H1 (cell line): ENCODE results near the gene RPS6KA5. TPM values are rescaled to one million over a fixed set of nuclear protein-coding genes. Genes with fewer than 3 reads are reported as not detected.

Experiments
- CTCF ChIA-PET: fragments of 300-600 bp; sonication (Branson Sonifier 250); formaldehyde crosslinking; loops from one replicate; lab custom pipeline; 2021; ENCODE audit not compliant: partially characterized antibody; lab: Charles Lee
- POLR2A ChIA-PET: fragments of 300-600 bp; sonication (Branson Sonifier 250); formaldehyde crosslinking; loops from one replicate; lab custom pipeline; 2021; ENCODE audit warnings: inconsistent platforms; ENCODE audit not compliant: partially characterized antibody; lab: Charles Lee
- DNase-seq, 2 experiments: peaks; one replicate each; pipeline versions ENCODE4 v3.0.0 to v3.0.0-alpha.2; 2010 to 2022; ENCODE audit warnings: low spot score in 2 of 2, low read depth in 1 of 2, mixed read lengths in 1 of 2
- FAIRE-seq: peaks from 2 replicates; lab custom pipeline; 2011; peaks lifted over from hg19 to GRCh38; lab: Jason Lieb, UNC
- H2AFZ ChIP-seq: 2 replicates; pipeline ENCODE4 v1.8.1; 2012; ENCODE audit warnings: low read length, inconsistent platforms
- H2AK5ac ChIP-seq: 2 replicates; pipeline ENCODE4 v1.6.1; 2013; ENCODE audit warnings: low read depth, low read length
- H2BK120ac ChIP-seq: replicated peaks from 2 replicates; pipeline ENCODE3; 2013; ENCODE audit warnings: low read depth, low read length, inconsistent platforms
- H2BK12ac ChIP-seq: 2 replicates; pipeline ENCODE4 v1.6.1; 2013; ENCODE audit warnings: low read depth, low read length
- H2BK15ac ChIP-seq: 2 replicates; pipeline ENCODE4 v1.6.1; 2013; ENCODE audit warnings: low read length
- H2BK20ac ChIP-seq: 2 replicates; pipeline ENCODE4 v1.6.1; 2013; ENCODE audit warnings: low read length
- H2BK5ac ChIP-seq: 2 replicates; pipeline ENCODE4 v1.6.1; 2013; ENCODE audit warnings: low read depth, low read length
- H3K14ac ChIP-seq: 2 replicates; pipeline ENCODE4 v1.6.1; 2013; ENCODE audit warnings: inconsistent platforms; ENCODE audit not compliant: insufficient read length
- H3K18ac ChIP-seq: 2 replicates; pipeline ENCODE4 v1.6.1; 2013; ENCODE audit warnings: low read length; ENCODE audit errors: extremely low read depth
- H3K23ac ChIP-seq: 2 replicates; pipeline ENCODE4 v1.6.1; 2013; ENCODE audit warnings: inconsistent platforms; ENCODE audit not compliant: insufficient read length
- H3K23me2 ChIP-seq: 2 replicates; pipeline ENCODE4 v1.6.1; 2013; ENCODE audit warnings: low read depth, low read length
- H3K27ac ChIP-seq: 2 replicates; pipeline ENCODE4 v1.6.1; 2011; ENCODE audit warnings: low read depth, low read length, inconsistent platforms
- H3K27me3 ChIP-seq, 4 experiments: replicated peaks in 1 of 4; 1 replicate in 1 of 4; 2 replicates in 3 of 4; pipeline versions ENCODE4 v1.6.1 to v1.8.1; 2011 to 2013; ENCODE audit warnings: low read length in 3 of 4, mild to moderate bottlenecking in 3 of 4, inconsistent platforms in 2 of 4, mixed read lengths in 2 of 4, moderate library complexity in 1 of 4; ENCODE audit not compliant: control insufficient read depth in 3 of 4, insufficient read depth in 3 of 4; ENCODE audit errors: extremely low read depth in 1 of 4
- H3K36me3 ChIP-seq, 4 experiments: 2 replicates each; pipeline versions ENCODE4 v1.6.1 to v1.8.1; 2011 to 2013; ENCODE audit warnings: mild to moderate bottlenecking in 4 of 4, low read length in 3 of 4, moderate library complexity in 2 of 4, control low read depth in 1 of 4, inconsistent platforms in 1 of 4; ENCODE audit not compliant: insufficient read depth in 4 of 4, control insufficient read depth in 2 of 4
- H3K4ac ChIP-seq: replicated peaks from 2 replicates; pipeline ENCODE3; 2013; ENCODE audit warnings: low read length, low read depth, mixed read lengths, inconsistent platforms; ENCODE audit not compliant: insufficient read length
- H3K4me1 ChIP-seq, 4 experiments: replicated peaks in 1 of 4; 1 replicate in 1 of 4; 2 replicates in 3 of 4; pipeline versions ENCODE4 v1.6.1 to v1.8.1; 2011 to 2013; ENCODE audit warnings: low read length in 3 of 4, inconsistent platforms in 2 of 4, mixed read lengths in 1 of 4; ENCODE audit not compliant: insufficient read depth in 4 of 4, control insufficient read depth in 3 of 4
- H3K4me2 ChIP-seq, 2 experiments: 2 replicates each; pipeline versions ENCODE4 v1.6.1 to v1.8.1; 2011 to 2013; ENCODE audit warnings: low read depth in 2 of 2, low read length in 2 of 2, control low read depth in 1 of 2, inconsistent platforms in 1 of 2, mild to moderate bottlenecking in 1 of 2; ENCODE audit not compliant: insufficient read depth in 1 of 2
- H3K4me3 ChIP-seq, 4 experiments: fragments of 200-600, 300-600 bp in 1 of 4; sonication (generic), shearing (Covaris generic), sonication (Bioruptor Twin) in 1 of 4; 2 replicates each; pipeline versions ENCODE4 v1.5.1 to v1.8.1; 2011 to 2016; ENCODE audit warnings: low read length in 4 of 4, low read depth in 3 of 4, control low read depth in 2 of 4, inconsistent platforms in 2 of 4, mild to moderate bottlenecking in 2 of 4, mixed read lengths in 1 of 4, moderate library complexity in 1 of 4; ENCODE audit not compliant: insufficient read depth in 2 of 4; ENCODE audit errors: extremely low read depth in 1 of 4
- H3K56ac ChIP-seq: replicated peaks from 2 replicates; pipeline ENCODE3; 2013; ENCODE audit warnings: low read depth, mild to moderate bottlenecking, mixed read lengths, low read length, inconsistent platforms; ENCODE audit not compliant: insufficient read length
- H3K79me1 ChIP-seq: 2 replicates; pipeline ENCODE4 v1.6.1; 2013; ENCODE audit warnings: low read depth, low read length, control low read depth
- H3K79me2 ChIP-seq, 2 experiments: 2 replicates each; pipeline versions ENCODE4 v1.6.1 to v1.8.1; 2012 to 2013; ENCODE audit warnings: low read length in 2 of 2, mild to moderate bottlenecking in 2 of 2, inconsistent platforms in 1 of 2; ENCODE audit not compliant: insufficient read depth in 2 of 2, control insufficient read depth in 1 of 2
- H3K9ac ChIP-seq, 4 experiments: replicated peaks in 1 of 4; 1 replicate in 1 of 4; 2 replicates in 3 of 4; pipeline versions ENCODE4 v1.6.1 to v1.8.1; 2011 to 2013; ENCODE audit warnings: low read depth in 3 of 4, low read length in 3 of 4, control low read depth in 2 of 4, mild to moderate bottlenecking in 2 of 4, moderate library complexity in 2 of 4, inconsistent platforms in 1 of 4; ENCODE audit errors: extremely low read depth in 1 of 4
- H3K9me3 ChIP-seq, 2 experiments: 2 replicates each; pipeline versions ENCODE4 v1.6.1 to v1.8.1; 2012 to 2013; ENCODE audit warnings: mild to moderate bottlenecking in 2 of 2, moderate library complexity in 2 of 2, control low read depth in 1 of 2, inconsistent platforms in 1 of 2, low read depth in 1 of 2, low read length in 1 of 2, mixed read lengths in 1 of 2; ENCODE audit not compliant: insufficient read depth in 2 of 2
- H4K20me1 ChIP-seq, 2 experiments: replicated peaks in 1 of 2; 2 replicates each; pipeline versions ENCODE3 to v1.8.1; 2011 to 2013; ENCODE audit warnings: inconsistent platforms in 2 of 2, low read length in 2 of 2, mild to moderate bottlenecking in 1 of 2; ENCODE audit not compliant: insufficient read depth in 2 of 2, control insufficient read depth in 1 of 2
- H4K5ac ChIP-seq: 2 replicates; pipeline ENCODE4 v1.6.1; 2013; ENCODE audit warnings: low read length, low read depth, mixed read lengths, inconsistent platforms; ENCODE audit not compliant: insufficient read length
- H4K8ac ChIP-seq: 2 replicates; pipeline ENCODE4 v1.8.0; 2013; ENCODE audit warnings: mild to moderate bottlenecking, moderate library complexity, low read length, inconsistent platforms; ENCODE audit not compliant: insufficient read depth; ENCODE audit errors: extremely low read depth
- H4K91ac ChIP-seq: replicated peaks from 2 replicates; pipeline ENCODE3; 2013; ENCODE audit warnings: low read length, mixed read lengths, inconsistent platforms; ENCODE audit not compliant: insufficient read length
- CREB1 ChIP-seq: IDR thresholded peaks from 2 replicates; pipeline ENCODE4 v1.6.1; 2012; ENCODE audit warnings: inconsistent platforms
- EP300 ChIP-seq, 2 experiments: IDR thresholded peaks; 1 replicate in 1 of 2; 2 replicates in 1 of 2; pipeline ENCODE4 v1.6.1; 2011 to 2012; ENCODE audit warnings: low read depth in 2 of 2, low read length in 2 of 2, mild to moderate bottlenecking in 2 of 2, borderline replicate concordance in 1 of 2, inconsistent platforms in 1 of 2, moderate library complexity in 1 of 2
- TBP ChIP-seq: IDR thresholded peaks from 2 replicates; pipeline ENCODE4 v1.6.1; 2011; ENCODE audit warnings: low read depth, low read length, improper control_type of control experiment
- TEAD4 ChIP-seq: IDR thresholded peaks from 2 replicates; pipeline ENCODE4 v1.6.1; 2012; ENCODE audit warnings: low read depth, low read length, inconsistent platforms, mixed read lengths
- WGBS, 2 experiments: shearing (Covaris generic) in 1 of 2; methylation state at CpG; one replicate each; pipeline versions ENCODE4 v1.1.6 to v1.1.7; 2013 to 2015; ENCODE audit warnings: low lambda C conversion rate in 2 of 2, mixed read lengths in 2 of 2, inconsistent platforms in 1 of 2, low coverage in 1 of 2, missing lambda C conversion rate in 1 of 2; ENCODE audit not compliant: insufficient replicate concordance in 2 of 2, insufficient coverage in 1 of 2, insufficient read length in 1 of 2; ENCODE audit errors: extremely low coverage in 1 of 2, missing lambda C conversion rate in 1 of 2; 5-methylcytosine and 5-hydroxymethylcytosine counted together
- polyA plus RNA-seq, 7 experiments: library from polyadenylated mRNA; depleted of rRNA in 3 of 7; stranded (reverse) in 5 of 7; unstranded in 2 of 7; fragments of >200 nt in 5 of 7; fragments of 200-250 nt in 2 of 7; gene quantifications; 1 replicate in 5 of 7; 2 replicates in 1 of 7; 4 replicates in 1 of 7; pipeline versions ENCODE4 v1.2.1 to v1.2.3, GENCODE V29; 2011 to 2013; ENCODE audit warnings: missing spikeins in 2 of 7, mixed read lengths in 2 of 7
- total RNA-seq: library from RNA; stranded (reverse); fragmentation: NEBNext Ultra II Directional; extraction: Animal tissue kit (Norgen Biotek cat#: 25700); gene quantifications from 2 replicates; pipeline ENCODE4 v1.2.1, GENCODE V29; 2021
- TF ChIP-seq, protein P1 (sequence below), 3 experiments: IDR thresholded peaks; 1 replicate in 2 of 3; 2 replicates in 1 of 3; pipeline versions ENCODE4 v1.5.1 to v1.6.1; 2011; ENCODE audit warnings: low read length in 3 of 3, mild to moderate bottlenecking in 3 of 3, inconsistent platforms in 2 of 3, low read depth in 1 of 3, moderate library complexity in 1 of 3; ENCODE audit not compliant: insufficient read depth in 1 of 3; ENCODE audit errors: control extremely low read depth in 1 of 3

Gene RPS6KA5
- total and polyA plus RNA-seq, 2 of the 8 experiments (the other 6 are each of a cell fraction or from before 2014, with no cell fraction given) = 0.85 to 3.1 TPM

DNA sequence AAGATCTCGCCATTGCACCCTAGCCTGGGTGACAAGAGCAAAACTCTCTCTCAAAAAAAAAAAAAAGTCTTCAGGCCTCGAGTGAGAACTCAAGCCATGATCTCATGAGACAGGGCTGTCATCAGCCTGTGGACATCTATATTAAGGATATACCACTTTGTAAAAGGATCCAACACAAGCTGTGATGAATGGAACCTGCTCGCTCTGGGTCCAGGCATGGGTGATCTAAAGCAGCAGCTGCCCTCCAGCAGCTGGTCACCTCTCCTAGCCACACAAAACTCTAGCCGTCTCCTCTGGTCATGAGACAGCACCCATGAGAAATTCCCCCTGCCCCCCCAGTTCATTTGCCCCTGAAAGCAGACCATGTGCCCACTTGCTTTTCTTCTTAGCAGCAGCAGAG lies 34.3 kb upstream of the RPS6KA5 start:
- Histone ChIP-seq H3K9me3 (no peaks in the 10 kb centered on the region), H2BK20ac (no peak overlapping the region), H3K79me2 (no peaks in the 10 kb centered on the region), H3K79me1 (no peaks in the 10 kb centered on the region), H3K4me1 (no peaks in the 10 kb centered on the region), H3K4me3 (no peak overlapping the region), H3K9ac (no peak overlapping the region), H2BK12ac (no peak overlapping the region), H2AK5ac (no peak overlapping the region), H2BK15ac (no peak overlapping the region), H4K5ac (no peak overlapping the region), H4K91ac (no peak overlapping the region), H4K20me1 (no peaks in the 10 kb centered on the region), H3K27me3 (no peaks in the 10 kb centered on the region), H4K8ac (no peak overlapping the region), H3K4ac (no peak overlapping the region), H3K18ac (no peak overlapping the region), H3K56ac (no peak overlapping the region), H2AFZ (no peak overlapping the region), H3K27ac (no peak overlapping the region), H3K36me3 (no peaks in the 10 kb centered on the region), H3K4me2 (no peak overlapping the region), H2BK5ac (no peak overlapping the region), H3K23me2 (no peaks in the 10 kb centered on the region), H2BK120ac (no peak overlapping the region), H3K14ac (no peak overlapping the region), H3K23ac (no peak overlapping the region)
- DNase-seq (no peak), FAIRE-seq (no peak)
- ChIA-PET CTCF (interaction anchor here (0.6 to 3.2 kb wide), 5 partner anchors 13 to 192 kb away, joined by 4 to 11 read pairs (median 9); no protein-coding TSS in a partner anchor), POLR2A (interaction anchor here (0.6 kb wide), 1 partner anchor 34 kb away, joined by 3 read pairs; the partner anchor contains the start of gene RPS6KA5)
- WGBS, 2 experiments = 78% methylated on average over 4 of the region's 4 CpGs; no CpG with 5 or more reads in 1 of the 2 experiments
- TF ChIP-seq CREB1 = no peak
- TF ChIP-seq, protein P1, sequence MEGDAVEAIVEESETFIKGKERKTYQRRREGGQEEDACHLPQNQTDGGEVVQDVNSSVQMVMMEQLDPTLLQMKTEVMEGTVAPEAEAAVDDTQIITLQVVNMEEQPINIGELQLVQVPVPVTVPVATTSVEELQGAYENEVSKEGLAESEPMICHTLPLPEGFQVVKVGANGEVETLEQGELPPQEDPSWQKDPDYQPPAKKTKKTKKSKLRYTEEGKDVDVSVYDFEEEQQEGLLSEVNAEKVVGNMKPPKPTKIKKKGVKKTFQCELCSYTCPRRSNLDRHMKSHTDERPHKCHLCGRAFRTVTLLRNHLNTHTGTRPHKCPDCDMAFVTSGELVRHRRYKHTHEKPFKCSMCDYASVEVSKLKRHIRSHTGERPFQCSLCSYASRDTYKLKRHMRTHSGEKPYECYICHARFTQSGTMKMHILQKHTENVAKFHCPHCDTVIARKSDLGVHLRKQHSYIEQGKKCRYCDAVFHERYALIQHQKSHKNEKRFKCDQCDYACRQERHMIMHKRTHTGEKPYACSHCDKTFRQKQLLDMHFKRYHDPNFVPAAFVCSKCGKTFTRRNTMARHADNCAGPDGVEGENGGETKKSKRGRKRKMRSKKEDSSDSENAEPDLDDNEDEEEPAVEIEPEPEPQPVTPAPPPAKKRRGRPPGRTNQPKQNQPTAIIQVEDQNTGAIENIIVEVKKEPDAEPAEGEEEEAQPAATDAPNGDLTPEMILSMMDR (IDR thresholded peaks at IDR 0.05; ENCODE audit: control extremely low read depth in 1 of 3, insufficient read depth in 1 of 3, low read depth in 1 of 3, low read length in 3 of 3) = no peak
- TF ChIP-seq EP300 (IDR thresholded peaks at IDR 0.05; ENCODE audit: borderline replicate concordance in 1 of 2, low read depth in 2 of 2, low read length in 2 of 2) = no peak
- no peak for TF ChIP-seq TEAD4
- TF ChIP-seq TBP = no peak
